H9 (cell line): Measurements from ENCODE around the gene KRTAP9-2. TPM values are rescaled to one million over a fixed set of nuclear protein-coding genes. Genes with fewer than 3 reads are reported as not detected.

ENCODE experiments used
- DNase-seq: peaks from one replicate; pipeline ENCODE4 v3.0.0-alpha.2; 2017
- H2AFZ ChIP-seq: one replicate; pipeline ENCODE4 v1.6.1; 2013; ENCODE audit warnings: mild to moderate bottlenecking, low read length, control low read depth, moderate library complexity
- H2AK5ac ChIP-seq: 2 replicates; pipeline ENCODE4 v1.6.1; 2013; ENCODE audit warnings: low read length, control low read depth, mixed read lengths; ENCODE audit not compliant: insufficient read length
- H2BK120ac ChIP-seq: one replicate; pipeline ENCODE4 v1.6.1; 2013; ENCODE audit warnings: low read depth, mild to moderate bottlenecking, low read length, control low read depth, inconsistent platforms; ENCODE audit not compliant: poor library complexity, severe bottlenecking
- H2BK12ac ChIP-seq: 2 replicates; pipeline ENCODE4 v1.6.1; 2013; ENCODE audit warnings: low read length, control low read depth, mixed read lengths, low read depth; ENCODE audit not compliant: insufficient read length
- H2BK15ac ChIP-seq: 2 replicates; pipeline ENCODE4 v1.6.1; 2013; ENCODE audit warnings: low read depth, low read length, control low read depth
- H2BK20ac ChIP-seq: one replicate; pipeline ENCODE4 v1.6.1; 2013; ENCODE audit warnings: low read depth, mild to moderate bottlenecking, low read length, control low read depth, inconsistent platforms; ENCODE audit not compliant: poor library complexity, severe bottlenecking
- H2BK5ac ChIP-seq: 2 replicates; pipeline ENCODE4 v1.6.1; 2013; ENCODE audit warnings: low read length, control low read depth, mixed read lengths; ENCODE audit not compliant: insufficient read length
- H3K14ac ChIP-seq: 2 replicates; pipeline ENCODE4 v1.6.1; 2013; ENCODE audit warnings: low read length, control low read depth; ENCODE audit not compliant: insufficient read depth
- H3K18ac ChIP-seq: 2 replicates; pipeline ENCODE4 v1.6.1; 2013; ENCODE audit warnings: low read depth, mild to moderate bottlenecking, mixed read lengths, low read length, control low read depth; ENCODE audit not compliant: insufficient read length
- H3K23ac ChIP-seq: 2 replicates; pipeline ENCODE4 v1.6.1; 2013; ENCODE audit warnings: low read length, control low read depth, mixed read lengths, low read depth; ENCODE audit not compliant: insufficient read length
- H3K23me2 ChIP-seq: 2 replicates; pipeline ENCODE4 v1.6.1; 2013; ENCODE audit warnings: low read depth, mild to moderate bottlenecking, mixed read lengths, low read length, control low read depth; ENCODE audit not compliant: insufficient read length, poor library complexity, severe bottlenecking
- H3K27ac ChIP-seq: 2 replicates; pipeline ENCODE4 v1.5.1; 2013; ENCODE audit warnings: low read length, control low read depth, mixed read lengths, low read depth; ENCODE audit not compliant: insufficient read length
- H3K27me3 ChIP-seq: 2 replicates; pipeline ENCODE4 v1.6.1; 2013; ENCODE audit warnings: low read length, control low read depth, inconsistent platforms; ENCODE audit not compliant: insufficient read depth
- H3K4ac ChIP-seq: 2 replicates; pipeline ENCODE4 v1.6.1; 2013; ENCODE audit warnings: low read depth, mild to moderate bottlenecking, control low read depth, inconsistent platforms, low read length, moderate library complexity
- H3K4me1 ChIP-seq: 2 replicates; pipeline ENCODE4 v1.6.1; 2013; ENCODE audit warnings: low read length, control low read depth, inconsistent platforms; ENCODE audit not compliant: insufficient read depth
- H3K4me2 ChIP-seq: 2 replicates; pipeline ENCODE4 v1.6.1; 2013; ENCODE audit warnings: low read length, control low read depth, mixed read lengths; ENCODE audit not compliant: insufficient read length, insufficient read depth
- H3K56ac ChIP-seq: 2 replicates; pipeline ENCODE4 v1.6.1; 2013; ENCODE audit warnings: low read depth, mild to moderate bottlenecking, mixed read lengths, low read length, control low read depth; ENCODE audit not compliant: insufficient read length
- H3K79me1 ChIP-seq: 2 replicates; pipeline ENCODE4 v1.6.1; 2013; ENCODE audit warnings: low read depth, mild to moderate bottlenecking, moderate library complexity, low read length, control low read depth, inconsistent platforms; ENCODE audit not compliant: insufficient read depth, poor library complexity, severe bottlenecking
- H3K79me2 ChIP-seq: 2 replicates; pipeline ENCODE4 v1.6.1; 2013; ENCODE audit warnings: low read length, control low read depth, inconsistent platforms; ENCODE audit not compliant: insufficient read depth
- H3K9ac ChIP-seq: 2 replicates; pipeline ENCODE4 v1.6.1; 2013; ENCODE audit warnings: low read length, control low read depth, mixed read lengths; ENCODE audit not compliant: insufficient read length; ENCODE audit errors: extremely low read depth
- H3K9me3 ChIP-seq: one replicate; pipeline ENCODE4 v1.6.1; 2013; ENCODE audit warnings: low read depth, low read length, inconsistent platforms; ENCODE audit not compliant: control insufficient read depth
- H3T11ph ChIP-seq: one replicate; pipeline ENCODE4 v1.6.1; 2013; ENCODE audit warnings: mild to moderate bottlenecking, low read length, control low read depth, inconsistent platforms
- H4K20me1 ChIP-seq: one replicate; pipeline ENCODE4 v1.6.1; 2013; ENCODE audit not compliant: control insufficient read depth, insufficient read length, insufficient read depth
- H4K5ac ChIP-seq: 2 replicates; pipeline ENCODE4 v1.6.1; 2013; ENCODE audit warnings: low read depth, mild to moderate bottlenecking, mixed read lengths, low read length, control low read depth; ENCODE audit not compliant: insufficient read length
- H4K8ac ChIP-seq: replicated peaks from 2 replicates; pipeline ENCODE4 v1.6.1; 2013; ENCODE audit warnings: low read length, control low read depth, mixed read lengths, low read depth; ENCODE audit not compliant: insufficient read length
- H4K91ac ChIP-seq: 2 replicates; pipeline ENCODE4 v1.6.1; 2013; ENCODE audit warnings: low read depth, mild to moderate bottlenecking, moderate library complexity, mixed read lengths, low read length, control low read depth; ENCODE audit not compliant: insufficient read length
- H3K27ac Mint-ChIP-seq, 3 experiments: 2 replicates in 2 of 3; 3 replicates in 1 of 3; pipeline ENCODE4 v1.8.0; 2020 to 2021; ENCODE audit warnings: mixed read lengths in 3 of 3, mild to moderate bottlenecking in 1 of 3, moderate library complexity in 1 of 3
- H3K27me3 Mint-ChIP-seq: 2 replicates; pipeline ENCODE4 v1.8.0; 2021; ENCODE audit warnings: low read depth, mild to moderate bottlenecking, moderate library complexity, mixed read lengths
- H3K36me3 Mint-ChIP-seq, 3 experiments: 2 replicates in 2 of 3; 3 replicates in 1 of 3; pipeline ENCODE4 v1.8.0; 2020 to 2021; ENCODE audit warnings: low read depth in 3 of 3, mixed read lengths in 3 of 3; ENCODE audit not compliant: insufficient read depth in 1 of 3
- H3K4me1 Mint-ChIP-seq, 2 experiments: 2 replicates each; pipeline ENCODE4 v1.8.0; 2020; ENCODE audit warnings: mixed read lengths in 2 of 2
- H3K4me3 Mint-ChIP-seq, 2 experiments: 2 replicates in 1 of 2; 3 replicates in 1 of 2; pipeline ENCODE4 v1.8.0; 2020 to 2021; ENCODE audit warnings: mild to moderate bottlenecking in 2 of 2, mixed read lengths in 2 of 2, moderate library complexity in 1 of 2
- H3K9me3 Mint-ChIP-seq, 2 experiments: 2 replicates in 1 of 2; 3 replicates in 1 of 2; pipeline ENCODE4 v1.8.0; 2020; ENCODE audit warnings: mild to moderate bottlenecking in 2 of 2, mixed read lengths in 2 of 2, moderate library complexity in 1 of 2
- CTCF ChIP-seq: fragments of 200-600 bp; sonication (generic); conservative IDR thresholded peaks from 3 replicates; pipeline ENCODE4 v1.8.0; 2021; ENCODE audit warnings: antibody characterized with exemption, mild to moderate bottlenecking
- WGBS: extraction: QIAGEN DNeasy Blood & Tissue Kit; methylation state at CpG from one replicate; pipeline ENCODE4 v1.1.7; 2013; ENCODE audit warnings: missing lambda C conversion rate, low lambda C conversion rate, mixed read lengths; ENCODE audit not compliant: insufficient read length; ENCODE audit errors: extremely low coverage; 5-methylcytosine and 5-hydroxymethylcytosine counted together
- total RNA-seq: library from RNA; stranded (reverse); gene quantifications from 2 replicates; pipeline ENCODE4 v1.2.1, GENCODE V29; 2021

Gene KRTAP9-2
- total RNA-seq, 1 experiment from 2014 or later = not detected

- TF ChIP-seq CTCF = no peak
- no peak overlapping the region for H2BK12ac ChIP-seq
- H3K27me3 Mint-ChIP-seq = no peaks in the 10 kb centered on the region; the same call in 1 of the 2 replicates
These were observed 397 bp upstream of the KRTAP9-2 start for GRCh38 chr17:41226051-41226450.

More at GRCh38 chr17:41226051-41226450, 397 bp upstream of the KRTAP9-2 start:
- 0 out of 4 replicates have a peak, but pooled peaks cover 0 to 2% of the 10 kb centered on the region in 2 experiments for H3K4me1 Mint-ChIP-seq
- H3K9me3 Mint-ChIP-seq = no peaks in the 10 kb centered on the region; a peak in 1 of 5 replicates
- Histone ChIP-seq H2BK5ac (no peak overlapping the region), H2BK20ac (no peak overlapping the region), H3K9me3 (no peaks in the 10 kb centered on the region), H2BK15ac (no peak overlapping the region), H3K4ac (no peak overlapping the region), H3K9ac (no peak overlapping the region), H4K8ac (no peak overlapping the region), H4K20me1 (no peaks in the 10 kb centered on the region), H3T11ph (no peak overlapping the region), H3K27me3 (no peaks in the 10 kb centered on the region), H3K79me1 (no peaks in the 10 kb centered on the region), H3K18ac (no peak overlapping the region), H3K27ac (no peak overlapping the region), H2AFZ (no peak overlapping the region), H4K5ac (no peak overlapping the region), H3K14ac (no peak overlapping the region), H3K23ac (no peak overlapping the region), H2AK5ac (no peak overlapping the region), H3K56ac (no peak overlapping the region), H3K79me2 (no peaks in the 10 kb centered on the region), H3K4me1 (no peaks in the 10 kb centered on the region), H2BK120ac (no peak overlapping the region), H4K91ac (no peak overlapping the region), H3K4me2 (no peak overlapping the region), H3K23me2 (no peaks in the 10 kb centered on the region)
- no peak for DNase-seq
- WGBS = no CpG with 5 or more reads among the region's 6 CpGs
- H3K36me3 Mint-ChIP-seq = no peaks in the 10 kb centered on the region
- no peak overlapping the region for H3K4me3 Mint-ChIP-seq
- H3K27ac Mint-ChIP-seq = no peak overlapping the region
